Sigmoid colon (tissue), 4 donors: ENCODE results near the gene CASZ1.

Experiments used
- EP300 ChIP-seq, 4 donors: sonication (generic); formaldehyde crosslinking; IDR thresholded peaks; one replicate each; pipeline ENCODE4 v1.6.1; 2017; ENCODE audit warnings: antibody characterized with exemption in 4 of 4
- POLR2A ChIP-seq, 2 donors: fragments of 450-650 bp; IDR thresholded peaks; one replicate each; pipeline ENCODE4 v1.6.1; 2016; ENCODE audit warnings: antibody characterized with exemption in 2 of 2, mild to moderate bottlenecking in 2 of 2, moderate library complexity in 2 of 2
- POLR2AphosphoS5 ChIP-seq, 4 donors: sonication (generic); formaldehyde crosslinking; IDR thresholded peaks; one replicate each; pipeline ENCODE4 v1.6.1; 2017; ENCODE audit warnings: antibody characterized with exemption in 4 of 4
- TF ChIP-seq, protein P1 (sequence below), 4 experiments: fragments of 450-650 bp in 3 of 4; fragments of 200-600 bp in 1 of 4; IDR thresholded peaks; one replicate each; pipeline ENCODE4 v1.5.1; 2016 to 2019; ENCODE audit warnings: antibody characterized with exemption in 4 of 4, mild to moderate bottlenecking in 3 of 4, moderate library complexity in 2 of 4

DNA sequence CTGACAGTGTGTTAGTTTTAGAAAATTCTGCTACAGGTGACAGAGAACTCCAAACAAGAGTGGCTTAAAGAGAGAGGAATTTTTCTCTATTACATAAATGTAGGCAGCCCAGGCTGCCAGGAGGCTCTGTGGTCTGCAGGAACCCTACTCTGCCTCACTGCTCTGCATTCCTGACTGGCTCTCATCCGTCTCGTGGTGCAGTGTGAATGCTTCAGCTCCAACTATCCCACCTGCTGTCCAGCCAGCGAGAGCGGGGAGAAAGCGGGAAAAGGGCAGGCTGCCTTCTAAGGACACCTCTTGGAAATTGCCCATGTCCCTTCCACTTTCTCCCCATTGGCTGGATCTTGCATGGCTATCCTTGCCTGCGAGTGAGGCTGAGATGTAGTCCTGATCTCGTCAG lies 190.4 kb downstream of the CASZ1 start:
- TF ChIP-seq, protein P1, sequence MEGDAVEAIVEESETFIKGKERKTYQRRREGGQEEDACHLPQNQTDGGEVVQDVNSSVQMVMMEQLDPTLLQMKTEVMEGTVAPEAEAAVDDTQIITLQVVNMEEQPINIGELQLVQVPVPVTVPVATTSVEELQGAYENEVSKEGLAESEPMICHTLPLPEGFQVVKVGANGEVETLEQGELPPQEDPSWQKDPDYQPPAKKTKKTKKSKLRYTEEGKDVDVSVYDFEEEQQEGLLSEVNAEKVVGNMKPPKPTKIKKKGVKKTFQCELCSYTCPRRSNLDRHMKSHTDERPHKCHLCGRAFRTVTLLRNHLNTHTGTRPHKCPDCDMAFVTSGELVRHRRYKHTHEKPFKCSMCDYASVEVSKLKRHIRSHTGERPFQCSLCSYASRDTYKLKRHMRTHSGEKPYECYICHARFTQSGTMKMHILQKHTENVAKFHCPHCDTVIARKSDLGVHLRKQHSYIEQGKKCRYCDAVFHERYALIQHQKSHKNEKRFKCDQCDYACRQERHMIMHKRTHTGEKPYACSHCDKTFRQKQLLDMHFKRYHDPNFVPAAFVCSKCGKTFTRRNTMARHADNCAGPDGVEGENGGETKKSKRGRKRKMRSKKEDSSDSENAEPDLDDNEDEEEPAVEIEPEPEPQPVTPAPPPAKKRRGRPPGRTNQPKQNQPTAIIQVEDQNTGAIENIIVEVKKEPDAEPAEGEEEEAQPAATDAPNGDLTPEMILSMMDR (IDR thresholded peaks at IDR 0.05), result no peak
- TF ChIP-seq POLR2A (IDR thresholded peaks at IDR 0.05), result no peak
- TF ChIP-seq EP300 (IDR thresholded peaks at IDR 0.05), result no peak
- no peak for TF ChIP-seq POLR2AphosphoS5 (IDR thresholded peaks at IDR 0.05)
